Liver (tissue), 10 donors: ENCODE measurements around the gene THBS3. TPM values are rescaled to one million over a fixed set of nuclear protein-coding genes. Genes with fewer than 3 reads are reported as not detected.
"Not testable (repeated sequence)": the region's sequence is repeated elsewhere in the genome, so short reads cannot be mapped to it uniquely, and the experiment has no call there.

Experiments
- DNase-seq: peaks from one replicate; pipeline ENCODE4 v3.0.0-alpha.2; 2017; ENCODE audit warnings: low spot score
- H3K27ac ChIP-seq, 2 donors: one replicate each; pipeline ENCODE4 v1.7.0; 2013; ENCODE audit warnings: inconsistent platforms in 2 of 2, low read length in 2 of 2, control low read depth in 1 of 2, low read depth in 1 of 2, mild to moderate bottlenecking in 1 of 2
- H3K27me3 ChIP-seq, 4 donors: one replicate each; pipeline versions ENCODE4 v1.6.1 to v1.7.0; 2013; ENCODE audit warnings: low read length in 3 of 4, inconsistent platforms in 1 of 4, mild to moderate bottlenecking in 1 of 4, moderate library complexity in 1 of 4; ENCODE audit not compliant: control insufficient read depth in 4 of 4, insufficient read depth in 4 of 4
- H3K36me3 ChIP-seq, 4 donors: one replicate each; pipeline versions ENCODE4 v1.6.1 to v1.7.0; 2013; ENCODE audit warnings: low read length in 3 of 4, mild to moderate bottlenecking in 3 of 4, low read depth in 1 of 4, moderate library complexity in 1 of 4; ENCODE audit not compliant: control insufficient read depth in 4 of 4, insufficient read depth in 3 of 4
- H3K4me1 ChIP-seq, 4 donors: one replicate each; pipeline versions ENCODE4 v1.6.1 to v1.7.0; 2013; ENCODE audit warnings: low read length in 3 of 4, mild to moderate bottlenecking in 3 of 4, moderate library complexity in 1 of 4; ENCODE audit not compliant: control insufficient read depth in 4 of 4, insufficient read depth in 4 of 4
- H3K4me3 ChIP-seq, 3 donors: one replicate each; pipeline versions ENCODE4 v1.6.1 to v1.7.0; 2013; ENCODE audit warnings: low read length in 3 of 3, control low read depth in 1 of 3, low read depth in 1 of 3, mild to moderate bottlenecking in 1 of 3
- H3K9ac ChIP-seq, 2 donors: one replicate each; pipeline ENCODE4 v1.7.0; 2013; ENCODE audit warnings: low read length in 2 of 2, mild to moderate bottlenecking in 2 of 2, moderate library complexity in 2 of 2, control low read depth in 1 of 2, low read depth in 1 of 2
- H3K9me3 ChIP-seq, 4 donors: one replicate each; pipeline versions ENCODE4 v1.6.1 to v1.7.0; 2013; ENCODE audit warnings: low read length in 3 of 4; ENCODE audit not compliant: control insufficient read depth in 4 of 4
- ATF3 ChIP-seq: IDR thresholded peaks from 2 replicates; pipeline ENCODE4 v1.6.1; 2016; ENCODE audit warnings: antibody characterized with exemption
- FOXA1 ChIP-seq: IDR thresholded peaks from 2 replicates; pipeline ENCODE4 v1.6.1; 2016; ENCODE audit warnings: antibody characterized with exemption
- FOXA2 ChIP-seq: IDR thresholded peaks from 2 replicates; pipeline ENCODE4 v1.6.1; 2016; ENCODE audit warnings: antibody characterized with exemption
- HNF4G ChIP-seq: IDR thresholded peaks from 2 replicates; pipeline ENCODE4 v1.6.1; 2016; ENCODE audit warnings: antibody characterized with exemption
- RAD21 ChIP-seq, 2 donors: IDR thresholded peaks; 2 replicates each; pipeline ENCODE4 v1.6.1; 2016; ENCODE audit warnings: antibody characterized with exemption in 2 of 2, mild to moderate bottlenecking in 2 of 2
- RXRA ChIP-seq, 2 donors: IDR thresholded peaks; 2 replicates each; pipeline ENCODE4 v1.6.1; 2017 to 2018; ENCODE audit warnings: antibody characterized with exemption in 2 of 2, mild to moderate bottlenecking in 1 of 2
- SP1 ChIP-seq: IDR thresholded peaks from 2 replicates; pipeline ENCODE4 v1.6.1; 2018; ENCODE audit warnings: antibody characterized with exemption, mild to moderate bottlenecking
- TAF1 ChIP-seq: conservative IDR thresholded peaks from 2 replicates; pipeline ENCODE4 v1.6.1; 2016; ENCODE audit warnings: antibody characterized with exemption, mild to moderate bottlenecking
- YY1 ChIP-seq: IDR thresholded peaks from 2 replicates; pipeline ENCODE4 v1.6.1; 2016; ENCODE audit warnings: antibody characterized with exemption, mild to moderate bottlenecking
- ZBTB33 ChIP-seq: IDR thresholded peaks from 2 replicates; pipeline ENCODE4 v1.6.1; 2016; ENCODE audit warnings: antibody characterized with exemption
- WGBS: extraction: QIAGEN DNeasy Blood & Tissue Kit; methylation state at CpG from one replicate; pipeline ENCODE4 v1.1.7; 2013; 5-methylcytosine and 5-hydroxymethylcytosine counted together
- polyA plus RNA-seq, 2 donors: library from polyadenylated mRNA; stranded (reverse) in 1 of 2; unstranded in 1 of 2; fragments of 200-250 nt in 1 of 2; fragments of >200 nt in 1 of 2; fragmentation: Nextera tagmentation in 1 of 2; extraction: Ambion mirVana in 1 of 2; gene quantifications; one replicate each; pipeline versions ENCODE4 v1.2.1 to v1.2.3, GENCODE V29; 2013 to 2015
- small RNA-seq: library from RNA; depleted of rRNA; stranded (forward); fragments of <200 nt; gene quantifications from one replicate; pipeline ENCODE3, GENCODE V24; 2014
- total RNA-seq, 2 donors: library from RNA; depleted of rRNA; stranded (reverse); fragments of >200 nt; gene quantifications; one replicate each; pipeline ENCODE4 v1.2.3, GENCODE V29; 2014
- donor health status: healthy.
- donor health status: healthy.
- donor health status: healthy.
- donor health status: healthy.
- donor health status: healthy.

Gene THBS3
- total and polyA plus RNA-seq, 4 donors = 3.1 to 6.9 (median 4.2) TPM

GRCh38 chr1:155160128-155160527 is 47.6 kb downstream of the THBS3 start:
- H3K36me3 ChIP-seq = no peaks in the 10 kb centered on the region
- H3K9ac ChIP-seq = no peak overlapping the region
- no peak overlapping the region for H3K4me3 ChIP-seq
- no peak overlapping the region for H3K27ac ChIP-seq
- no peaks in the 10 kb centered on the region for H3K9me3 ChIP-seq
- no peaks in the 10 kb centered on the region for H3K27me3 ChIP-seq
- TF ChIP-seq ATF3 (no peak), RXRA (IDR thresholded peaks at IDR 0.05) (no peak), HNF4G (no peak), FOXA1 (no peak), YY1 (no peak), RAD21 (IDR thresholded peaks at IDR 0.05) (no peak), SP1 (no peak)
- 82% methylated on average over 8 of the region's 8 CpGs for WGBS
- no peaks in the 10 kb centered on the region for H3K4me1 ChIP-seq
- no peak for DNase-seq

GRCh38 chr1:155158991-155159390 is 48.7 kb downstream of the THBS3 start:
- H3K4me3 ChIP-seq = no peak overlapping the region
- no peak overlapping the region for H3K27ac ChIP-seq
- H3K4me1 ChIP-seq = no peaks in the 10 kb centered on the region
- H3K36me3 ChIP-seq = no peaks in the 10 kb centered on the region
- H3K9me3 ChIP-seq = no peaks in the 10 kb centered on the region
- DNase-seq = no peak
- no peaks in the 10 kb centered on the region for H3K27me3 ChIP-seq
- no peak overlapping the region for H3K9ac ChIP-seq
- WGBS = 84% methylated on average over 1 of the region's 1 CpG
- TF ChIP-seq ATF3 (no peak), SP1 (no peak), TAF1 (no peak), ZBTB33 (no peak), YY1 (no peak), FOXA2 (no peak)

- 70% methylated on average over 3 of the region's 3 CpGs for WGBS
- not testable (repeated sequence) for H3K27me3 ChIP-seq, H3K36me3 ChIP-seq, H3K4me3 ChIP-seq, H3K9ac ChIP-seq, H3K27ac ChIP-seq, H3K9me3 ChIP-seq, DNase-seq, H3K4me1 ChIP-seq
These were observed 51.6 kb downstream of the THBS3 start for GRCh38 chr1:155155996-155156643.

Small RNAs within 50 kb of the gene (small RNA-seq; reads per million reads assigned to genes)
- not detected for gene HMGN2P18

Other genes starting within 250 kb of the THBS3 start
- gene PYGO2, start 246.1 kb downstream of the THBS3 start, total RNA-seq = 1 to 10 TPM; 6.5 to 7.4 TPM
- gene PYGO2, start 246.1 kb downstream of the THBS3 start, polyA plus RNA-seq = 1 to 10 TPM; 5.0 to 8.2 TPM
- gene SHC1, start 237.2 kb downstream of the THBS3 start, total RNA-seq = 10 to 100 TPM; 53.2 to 65.5 TPM
- gene SHC1, start 237.2 kb downstream of the THBS3 start, polyA plus RNA-seq = 10 to 100 TPM; 27.2 to 62.8 TPM
- gene CKS1B, start 233.2 kb downstream of the THBS3 start, total RNA-seq = 10 to 100 TPM; 32.4 to 54.4 TPM
- gene CKS1B, start 233.2 kb downstream of the THBS3 start, polyA plus RNA-seq = 10 to 100 TPM; 34.3 to 57.9 TPM
- 10 to 100 TPM; 10.4 to 20.2 TPM for gene FLAD1, start 224.6 kb downstream of the THBS3 start, total RNA-seq
- gene FLAD1, start 224.6 kb downstream of the THBS3 start, polyA plus RNA-seq = 10 to 100 TPM; 24.7 to 31.6 TPM
- gene LENEP, start 214.3 kb downstream of the THBS3 start, total RNA-seq = under 1 TPM in 1 of 2 donors, not detected in 1; 0.42 TPM
- gene LENEP, start 214.3 kb downstream of the THBS3 start, polyA plus RNA-seq = not detected
- 10 to 100 TPM; 10.3 to 50.2 TPM for gene ZBTB7B, start 205.1 kb downstream of the THBS3 start, total RNA-seq
- 10 to 100 TPM in 1 of 2 donors, 1 to 10 TPM in 1; 7.0 to 31.9 TPM for gene ZBTB7B, start 205.1 kb downstream of the THBS3 start, polyA plus RNA-seq
- under 1 TPM in 1 of 2 donors, not detected in 1; 0.25 TPM for gene DCST2, start 174.1 kb downstream of the THBS3 start, total RNA-seq
- gene DCST2, start 174.1 kb downstream of the THBS3 start, polyA plus RNA-seq = under 1 TPM; 0.27 to 0.53 TPM
- not detected for gene DCST1, start 174.1 kb downstream of the THBS3 start, total RNA-seq
- not detected for gene DCST1, start 174.1 kb downstream of the THBS3 start, polyA plus RNA-seq
- 10 to 100 TPM; 10.8 to 26.8 TPM for gene ADAM15, start 156.6 kb downstream of the THBS3 start, total RNA-seq
- gene ADAM15, start 156.6 kb downstream of the THBS3 start, polyA plus RNA-seq = 10 to 100 TPM; 16.0 to 19.0 TPM
- 1 to 10 TPM; 1.8 to 2.9 TPM for gene EFNA4, start 144.2 kb downstream of the THBS3 start, total RNA-seq
- 1 to 10 TPM; 3.6 to 4.7 TPM for gene EFNA4, start 144.2 kb downstream of the THBS3 start, polyA plus RNA-seq
- under 1 TPM; 0.47 to 0.75 TPM for gene EFNA3, start 129.1 kb downstream of the THBS3 start, total RNA-seq
- gene EFNA3, start 129.1 kb downstream of the THBS3 start, polyA plus RNA-seq = 1 to 10 TPM; 1.4 to 3.7 TPM
- 100 to 1,000 TPM in 1 of 2 donors, 10 to 100 TPM in 1; 58.6 to 180 TPM for gene EFNA1, start 80.0 kb downstream of the THBS3 start, total RNA-seq
- gene EFNA1, start 80.0 kb downstream of the THBS3 start, polyA plus RNA-seq = 100 to 1,000 TPM; 177 to 236 TPM
- 10 to 100 TPM; 12.7 to 23.3 TPM for gene SLC50A1, start 72.0 kb downstream of the THBS3 start, total RNA-seq
- 10 to 100 TPM; 17.3 to 19.1 TPM for gene SLC50A1, start 72.0 kb downstream of the THBS3 start, polyA plus RNA-seq
- 10 to 100 TPM; 27.3 to 62.4 TPM for gene DPM3, start 67.4 kb downstream of the THBS3 start, total RNA-seq
- gene DPM3, start 67.4 kb downstream of the THBS3 start, polyA plus RNA-seq = 100 to 1,000 TPM in 1 of 2 donors, 10 to 100 TPM in 1; 75.8 to 134 TPM
- gene KRTCAP2, start 34.6 kb downstream of the THBS3 start, total RNA-seq = 10 to 100 TPM; 49.8 TPM
- 100 to 1,000 TPM; 150 to 224 TPM for gene KRTCAP2, start 34.6 kb downstream of the THBS3 start, polyA plus RNA-seq
- gene TRIM46, start 34.0 kb downstream of the THBS3 start, total RNA-seq = under 1 TPM; 0.14 to 0.17 TPM
- gene TRIM46, start 34.0 kb downstream of the THBS3 start, polyA plus RNA-seq = under 1 TPM; 0.07 to 0.11 TPM
- gene MTX1, start 798 bp upstream of the THBS3 start, total RNA-seq = 10 to 100 TPM; 19.6 to 26.4 TPM
- 10 to 100 TPM; 30.5 to 38.4 TPM for gene MTX1, start 798 bp upstream of the THBS3 start, polyA plus RNA-seq
- 1 to 10 TPM; 3.3 to 3.8 TPM for gene ENTREP3, start 47.6 kb upstream of the THBS3 start, total RNA-seq
- 1 to 10 TPM; 2.8 to 7.9 TPM for gene ENTREP3, start 47.6 kb upstream of the THBS3 start, polyA plus RNA-seq
- gene SCAMP3, start 54.5 kb upstream of the THBS3 start, total RNA-seq = 10 to 100 TPM; 14.9 to 22.7 TPM
- gene SCAMP3, start 54.5 kb upstream of the THBS3 start, polyA plus RNA-seq = 10 to 100 TPM; 40.7 to 47.0 TPM
- gene CLK2, start 65.6 kb upstream of the THBS3 start, total RNA-seq = 10 to 100 TPM; 16.5 to 28.2 TPM
- gene CLK2, start 65.6 kb upstream of the THBS3 start, polyA plus RNA-seq = 10 to 100 TPM in 1 of 2 donors, 1 to 10 TPM in 1; 8.3 to 13.2 TPM
- gene HCN3, start 69.6 kb upstream of the THBS3 start, total RNA-seq = 1 to 10 TPM in 1 of 2 donors, under 1 TPM in 1; 0.84 to 1.5 TPM
- gene HCN3, start 69.6 kb upstream of the THBS3 start, polyA plus RNA-seq = 1 to 10 TPM in 1 of 2 donors, under 1 TPM in 1; 0.33 to 1.0 TPM
- gene PKLR, start 93.5 kb upstream of the THBS3 start, total RNA-seq = 10 to 100 TPM; 39.2 to 56.1 TPM
- gene PKLR, start 93.5 kb upstream of the THBS3 start, polyA plus RNA-seq = 10 to 100 TPM; 10.4 to 41.9 TPM
- gene FDPS, start 101.0 kb upstream of the THBS3 start, total RNA-seq = 100 to 1,000 TPM; 288 to 370 TPM
- gene FDPS, start 101.0 kb upstream of the THBS3 start, polyA plus RNA-seq = 100 to 1,000 TPM; 176 to 211 TPM
- gene RUSC1, start 113.0 kb upstream of the THBS3 start, total RNA-seq = 1 to 10 TPM; 3.9 to 6.7 TPM
- 1 to 10 TPM; 4.9 to 6.6 TPM for gene RUSC1, start 113.0 kb upstream of the THBS3 start, polyA plus RNA-seq